ENCODE data around the gene A4GALT. TPM values are rescaled to one million over a fixed set of nuclear protein-coding genes. Genes with fewer than 3 reads are reported as not detected.

A4GALT gene
- total RNA-seq, 1 donor from 2014 or later, result 16.9 TPM

DNA sequence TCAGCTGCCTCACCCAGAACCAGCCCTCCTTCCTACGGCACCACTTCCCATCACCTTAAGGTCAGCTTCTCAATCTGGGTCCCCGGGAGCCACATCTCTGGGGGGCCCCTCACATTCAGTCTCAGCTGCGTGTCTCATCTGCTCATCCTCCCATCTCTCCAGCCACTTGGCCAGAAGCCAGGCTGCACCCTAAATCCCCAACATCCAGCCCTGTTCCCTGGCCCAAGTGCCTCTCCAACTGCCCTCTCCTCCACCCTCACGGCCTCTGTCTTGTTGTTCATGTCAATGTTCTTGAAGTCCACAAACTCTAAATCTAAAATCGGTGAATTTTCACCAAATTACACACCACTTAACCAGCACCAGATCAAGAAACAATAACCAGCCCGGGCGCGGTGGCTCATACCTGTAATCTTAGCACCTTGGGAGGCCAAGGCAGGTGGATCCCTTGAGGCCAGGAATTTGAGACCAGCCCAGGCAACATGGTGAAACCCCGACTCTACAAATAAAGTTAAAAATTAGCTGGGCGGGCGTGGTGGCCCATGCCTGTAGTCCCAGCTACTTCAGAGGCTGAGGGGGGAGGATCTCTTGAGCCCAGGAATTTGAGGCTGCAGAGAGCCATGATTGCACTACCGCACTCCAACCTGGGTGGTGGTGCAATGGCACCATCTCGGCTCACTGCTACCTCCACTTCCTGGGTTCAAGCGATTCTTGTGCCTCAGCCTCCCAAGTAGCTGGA is 33.7 kb downstream of the A4GALT start:
- CTCF ChIA-PET, result no interaction called here
- POLR2A ChIA-PET, result interaction anchor here (0.6 to 1.3 kb wide), 2 partner anchors 69 to 72 kb away, joined by 3 to 4 read pairs; no protein-coding TSS in a partner anchor
- no peak for DNase-seq
- ATAC-seq (ENCODE audit: low read depth), result no peak
- no peaks in the 10 kb centered on the region for H3K27me3 Mint-ChIP-seq
- intact Hi-C loops (cut with micrococcal nuclease), result no loop called here
- peak overlapping the region; percentile 64 for H3K27ac Mint-ChIP-seq
- no peaks in the 10 kb centered on the region for H3K9me3 Mint-ChIP-seq
- H3K4me1 Mint-ChIP-seq, result peaks cover 17% of the 10 kb centered on the region
- no peak overlapping the region for H3K4me3 Mint-ChIP-seq
- H3K36me3 Mint-ChIP-seq (ENCODE audit: low read depth), result no peaks in the 10 kb centered on the region
- TF ChIP-seq, protein P1, sequence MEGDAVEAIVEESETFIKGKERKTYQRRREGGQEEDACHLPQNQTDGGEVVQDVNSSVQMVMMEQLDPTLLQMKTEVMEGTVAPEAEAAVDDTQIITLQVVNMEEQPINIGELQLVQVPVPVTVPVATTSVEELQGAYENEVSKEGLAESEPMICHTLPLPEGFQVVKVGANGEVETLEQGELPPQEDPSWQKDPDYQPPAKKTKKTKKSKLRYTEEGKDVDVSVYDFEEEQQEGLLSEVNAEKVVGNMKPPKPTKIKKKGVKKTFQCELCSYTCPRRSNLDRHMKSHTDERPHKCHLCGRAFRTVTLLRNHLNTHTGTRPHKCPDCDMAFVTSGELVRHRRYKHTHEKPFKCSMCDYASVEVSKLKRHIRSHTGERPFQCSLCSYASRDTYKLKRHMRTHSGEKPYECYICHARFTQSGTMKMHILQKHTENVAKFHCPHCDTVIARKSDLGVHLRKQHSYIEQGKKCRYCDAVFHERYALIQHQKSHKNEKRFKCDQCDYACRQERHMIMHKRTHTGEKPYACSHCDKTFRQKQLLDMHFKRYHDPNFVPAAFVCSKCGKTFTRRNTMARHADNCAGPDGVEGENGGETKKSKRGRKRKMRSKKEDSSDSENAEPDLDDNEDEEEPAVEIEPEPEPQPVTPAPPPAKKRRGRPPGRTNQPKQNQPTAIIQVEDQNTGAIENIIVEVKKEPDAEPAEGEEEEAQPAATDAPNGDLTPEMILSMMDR (IDR thresholded peaks at IDR 0.05), result no peak

DNA sequence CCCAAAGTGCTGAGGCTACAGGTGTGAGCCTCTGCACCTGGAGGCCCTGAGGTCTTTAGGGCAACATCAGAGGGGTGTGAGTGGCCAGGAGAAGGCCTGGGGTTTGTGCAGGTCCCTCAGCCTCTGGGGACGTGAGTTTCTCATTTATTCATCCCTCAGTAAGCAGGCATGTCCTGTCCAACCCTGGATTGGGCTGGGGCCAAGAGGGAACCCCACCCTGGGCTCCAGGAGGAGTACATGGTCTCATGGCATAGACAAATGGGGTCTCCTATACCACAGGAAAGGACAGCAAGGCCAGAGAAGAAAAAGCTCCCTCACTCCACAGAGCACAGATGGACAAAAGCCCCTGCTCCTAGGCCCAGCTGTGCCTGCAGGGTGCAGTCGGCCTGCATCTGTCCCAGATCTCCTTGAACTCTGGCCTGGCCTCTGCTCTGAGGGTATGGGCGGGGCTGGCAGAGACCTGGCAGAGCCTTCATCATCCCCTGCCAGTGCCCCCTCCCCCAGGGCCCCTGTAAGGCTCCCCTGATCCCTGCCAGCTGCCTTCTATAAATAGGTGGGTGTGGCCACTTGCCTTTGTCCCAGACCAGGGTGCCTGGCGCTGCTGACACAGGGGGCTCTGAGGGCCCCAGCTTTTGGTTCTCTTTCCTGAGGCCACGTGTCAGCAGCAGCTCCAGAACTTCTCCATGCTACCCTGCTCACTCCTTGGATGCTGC is 34.6 kb downstream of the A4GALT start:
- H3K36me3 Mint-ChIP-seq (ENCODE audit: low read depth), result no peaks in the 10 kb centered on the region
- POLR2A ChIA-PET, result interaction anchor here (1.3 kb wide), 1 partner anchor 71 kb away, joined by 3 read pairs; no protein-coding TSS in a partner anchor
- H3K4me1 Mint-ChIP-seq, result peaks cover 9% of the 10 kb centered on the region
- CTCF ChIA-PET, result no interaction called here
- no peak overlapping the region for H3K4me3 Mint-ChIP-seq
- no peaks in the 10 kb centered on the region for H3K9me3 Mint-ChIP-seq
- intact Hi-C loops (cut with micrococcal nuclease), result no loop called here
- ATAC-seq (ENCODE audit: low read depth) (no peak), DNase-seq (no peak)
- H3K27ac Mint-ChIP-seq, result no peak overlapping the region
- TF ChIP-seq, protein P1 (IDR thresholded peaks at IDR 0.05), result no peak
- H3K27me3 Mint-ChIP-seq, result no peaks in the 10 kb centered on the region

DNA sequence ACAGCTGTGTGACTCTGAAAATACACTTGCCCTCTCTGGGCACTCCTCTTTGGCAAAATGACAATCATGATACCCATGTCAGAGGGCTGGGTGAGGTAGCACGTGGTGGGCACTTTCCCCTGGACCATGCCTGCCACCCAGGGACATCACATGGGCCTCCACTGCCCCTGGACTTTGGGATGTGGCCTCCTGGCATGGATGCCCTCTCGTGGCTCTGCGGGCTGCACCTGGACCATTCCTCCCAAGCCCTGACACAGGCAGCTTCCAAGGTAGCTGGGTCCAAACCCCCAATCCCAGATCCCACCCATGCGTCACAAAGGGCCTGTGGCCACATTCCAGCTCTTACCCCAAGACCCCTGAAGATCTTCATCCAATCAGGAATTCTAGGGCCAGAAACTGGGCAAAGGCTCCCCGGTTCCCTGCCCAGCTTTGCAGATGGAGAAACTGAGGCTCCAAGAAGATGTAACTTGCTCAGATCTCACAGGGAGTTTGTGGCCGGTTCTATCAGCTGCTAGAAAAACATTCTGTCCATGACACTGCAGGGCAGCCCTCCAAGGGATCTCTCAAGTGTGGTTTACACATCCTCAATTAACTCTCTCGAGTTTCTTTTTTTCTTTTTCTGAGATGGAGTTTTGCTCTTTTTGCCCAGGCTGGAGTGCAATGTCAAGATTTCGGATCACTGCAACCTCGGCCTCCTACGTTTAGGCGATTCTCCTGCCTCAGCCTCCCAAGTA is 36.0 kb downstream of the A4GALT start:
- intact Hi-C loops (cut with micrococcal nuclease), result no loop called here
- Mint-ChIP-seq H3K27me3 (no peaks in the 10 kb centered on the region), H3K27ac (no peak overlapping the region), H3K4me3 (no peak overlapping the region), H3K4me1 (peaks cover 6% of the 10 kb centered on the region), H3K36me3 (ENCODE audit: low read depth) (no peaks in the 10 kb centered on the region), H3K9me3 (peaks cover 3% of the 10 kb centered on the region)
- ChIA-PET POLR2A (interaction anchor here (0.7 to 1.4 kb wide), 2 partner anchors 69 to 85 kb away, joined by 3 read pairs; partner anchors contain the start of gene POLDIP3), CTCF (no interaction called here)
- TF ChIP-seq, protein P1 (IDR thresholded peaks at IDR 0.05), result no peak
- ATAC-seq (ENCODE audit: low read depth) (no peak), DNase-seq (no peak)

DNA sequence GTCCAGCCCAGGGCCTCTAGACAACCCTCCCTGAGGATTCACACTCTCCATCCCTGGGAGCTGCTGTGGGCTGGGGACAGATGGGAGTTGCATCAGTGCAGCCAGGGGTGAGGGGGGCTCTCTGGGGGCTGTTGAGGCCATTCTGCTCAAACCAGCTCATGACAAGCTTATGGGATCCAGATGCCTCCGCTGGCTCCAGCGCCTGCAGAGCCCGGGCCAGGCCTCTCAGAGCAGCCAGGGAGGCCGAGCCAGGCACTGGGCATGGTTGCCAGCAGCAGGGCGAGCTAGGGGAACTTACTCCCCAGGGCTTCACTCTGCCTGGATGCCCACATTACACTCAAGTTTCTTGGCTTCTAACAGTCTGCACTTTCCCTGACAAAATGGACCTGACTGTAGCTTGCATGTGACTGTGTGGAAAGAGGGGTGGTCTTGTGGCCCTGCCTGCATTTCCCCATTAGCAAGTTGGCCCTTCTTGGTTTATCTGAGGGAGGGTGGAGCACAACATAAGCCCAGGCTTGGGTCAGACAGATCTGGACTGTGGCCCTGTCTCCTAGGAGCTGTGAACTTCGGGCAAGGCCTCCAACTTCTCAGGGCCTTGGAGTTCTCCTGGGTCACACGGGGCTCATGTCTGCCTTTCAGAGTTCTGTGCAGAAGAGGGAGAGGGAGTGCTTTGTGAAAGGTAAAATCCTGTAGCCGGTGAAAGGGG is 36.9 kb downstream of the A4GALT start:
- DNase-seq (no peak), ATAC-seq (ENCODE audit: low read depth) (no peak)
- H3K27ac Mint-ChIP-seq, result no peak overlapping the region
- H3K4me3 Mint-ChIP-seq, result no peak overlapping the region
- ChIA-PET CTCF (no interaction called here), POLR2A (interaction anchor here (0.6 to 1.4 kb wide), 3 partner anchors 21 to 299 kb away, joined by 3 read pairs; no protein-coding TSS in a partner anchor)
- peaks cover 6% of the 10 kb centered on the region for H3K9me3 Mint-ChIP-seq
- H3K27me3 Mint-ChIP-seq, result no peaks in the 10 kb centered on the region
- intact Hi-C loops (cut with micrococcal nuclease), result no loop called here
- H3K4me1 Mint-ChIP-seq, result peaks cover 6% of the 10 kb centered on the region
- TF ChIP-seq, protein P1 (IDR thresholded peaks at IDR 0.05), result no peak
- no peaks in the 10 kb centered on the region for H3K36me3 Mint-ChIP-seq (ENCODE audit: low read depth)

All from activated B cell treated with CpG ODN at 0.5 μM for 24 hours (primary cell).